Left forelimb (tissue), 1 donor: ENCODE data around the gene CDC42BPB.

ENCODE experiments used
- DNase-seq: peaks from one replicate; pipeline ENCODE4 v3.0.0-alpha.2; 2018; ENCODE audit warnings: low spot score

CDC42BPB gene

DNA sequence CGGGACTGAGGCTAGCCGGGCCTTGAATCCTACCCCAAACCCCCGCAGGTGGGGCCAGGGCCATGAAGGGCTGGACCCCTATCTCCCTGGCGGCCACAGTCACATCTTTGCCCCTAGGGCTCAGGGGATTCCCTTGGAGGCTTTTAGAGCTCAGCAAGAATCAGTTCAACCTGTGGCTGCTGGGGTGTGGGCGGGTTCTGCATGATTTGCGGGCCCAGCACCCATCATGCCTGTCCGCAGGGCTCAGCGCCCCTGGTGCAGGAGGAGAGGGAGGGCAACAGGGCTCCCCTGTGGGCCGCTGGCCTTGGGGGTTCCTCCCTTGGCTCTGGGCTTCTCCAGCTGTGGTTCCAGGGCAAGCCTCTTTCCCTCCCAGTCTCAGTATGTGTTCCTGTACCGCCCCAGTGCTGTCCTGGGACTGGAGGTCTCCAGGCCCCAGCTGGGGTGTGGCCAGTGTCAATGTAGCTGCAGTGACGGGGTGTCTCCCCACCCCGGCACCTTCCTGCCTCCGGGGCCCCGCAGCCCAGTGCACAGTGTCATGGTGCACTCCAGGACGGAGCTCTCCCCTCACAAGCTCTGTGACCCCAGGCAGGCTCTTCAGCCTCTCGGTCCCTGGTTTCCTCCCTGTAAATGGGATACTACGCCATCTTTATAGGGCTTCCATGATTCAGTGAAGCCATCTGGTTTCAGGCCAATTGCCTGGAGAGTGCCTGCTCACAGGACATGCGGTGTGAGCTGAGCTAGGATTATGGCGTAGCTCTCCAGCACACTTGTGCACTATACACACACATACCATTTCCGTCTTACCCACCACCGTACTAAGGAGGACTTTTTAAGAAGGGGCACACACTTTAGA is 16.8 kb upstream of the CDC42BPB start:
- DNase-seq, result no peak

DNA sequence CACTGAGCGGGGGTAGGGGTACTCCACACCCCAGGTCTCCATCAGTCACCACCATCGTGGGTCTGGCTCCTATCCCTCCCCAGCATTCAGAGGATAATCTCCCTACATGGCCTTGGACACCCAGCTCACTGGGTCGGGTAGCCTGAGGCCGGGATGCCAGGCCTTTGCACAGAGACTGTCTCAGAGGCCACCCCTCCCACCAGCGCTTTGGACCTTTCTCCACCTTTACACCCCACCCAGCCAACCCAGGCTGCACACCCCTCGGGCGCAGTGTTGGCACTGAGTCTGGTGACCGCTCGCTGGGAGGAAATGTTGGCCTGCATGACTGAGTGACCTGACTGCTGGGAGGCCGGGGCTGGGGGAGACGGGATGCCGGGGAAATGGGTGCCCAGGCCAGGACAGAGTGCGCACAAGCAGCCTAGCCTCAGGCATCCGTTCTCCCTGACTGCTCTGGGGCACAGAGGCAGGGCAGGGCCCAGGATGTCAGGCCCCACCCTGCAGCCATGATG is 16.1 kb upstream of the CDC42BPB start:
- DNase-seq, result no peak

DNA sequence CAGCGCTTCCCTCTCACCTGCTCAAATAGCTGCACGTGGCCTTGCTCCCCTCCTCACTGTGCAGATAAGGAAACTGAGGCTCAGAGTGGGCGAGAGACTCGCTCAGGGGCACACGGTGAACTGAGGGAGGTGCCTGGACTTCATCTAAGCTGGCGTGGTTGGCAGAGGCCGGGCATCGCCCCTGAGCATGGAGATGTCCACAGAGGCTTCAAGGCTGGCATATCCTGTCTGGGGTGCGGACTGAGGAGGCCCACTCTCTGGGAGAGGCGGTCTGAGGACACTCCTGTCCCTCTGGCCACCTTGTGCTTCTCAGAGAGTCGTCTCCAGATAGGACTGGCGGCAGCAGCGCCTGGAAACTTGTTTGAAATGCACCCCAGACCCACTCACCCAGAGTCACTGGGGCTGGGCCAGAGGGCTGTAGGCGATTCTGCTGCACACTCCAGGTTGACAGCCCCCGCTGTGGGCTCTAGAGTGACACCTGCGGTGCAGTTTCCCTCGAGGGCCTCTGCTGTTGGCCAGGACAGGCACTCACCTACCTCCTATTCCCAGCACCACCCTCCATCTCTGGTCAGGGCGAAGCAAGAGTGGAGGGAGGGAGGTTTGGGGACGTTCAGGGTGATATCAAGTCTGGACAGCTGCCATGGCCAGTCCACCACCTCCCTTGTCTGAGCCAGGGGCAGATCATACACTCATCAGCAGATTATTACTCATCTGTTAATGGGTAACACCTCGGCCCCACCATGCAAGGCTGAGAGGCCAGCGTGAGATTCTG is 15.4 kb upstream of the CDC42BPB start:
- DNase-seq, result no peak

DNA sequence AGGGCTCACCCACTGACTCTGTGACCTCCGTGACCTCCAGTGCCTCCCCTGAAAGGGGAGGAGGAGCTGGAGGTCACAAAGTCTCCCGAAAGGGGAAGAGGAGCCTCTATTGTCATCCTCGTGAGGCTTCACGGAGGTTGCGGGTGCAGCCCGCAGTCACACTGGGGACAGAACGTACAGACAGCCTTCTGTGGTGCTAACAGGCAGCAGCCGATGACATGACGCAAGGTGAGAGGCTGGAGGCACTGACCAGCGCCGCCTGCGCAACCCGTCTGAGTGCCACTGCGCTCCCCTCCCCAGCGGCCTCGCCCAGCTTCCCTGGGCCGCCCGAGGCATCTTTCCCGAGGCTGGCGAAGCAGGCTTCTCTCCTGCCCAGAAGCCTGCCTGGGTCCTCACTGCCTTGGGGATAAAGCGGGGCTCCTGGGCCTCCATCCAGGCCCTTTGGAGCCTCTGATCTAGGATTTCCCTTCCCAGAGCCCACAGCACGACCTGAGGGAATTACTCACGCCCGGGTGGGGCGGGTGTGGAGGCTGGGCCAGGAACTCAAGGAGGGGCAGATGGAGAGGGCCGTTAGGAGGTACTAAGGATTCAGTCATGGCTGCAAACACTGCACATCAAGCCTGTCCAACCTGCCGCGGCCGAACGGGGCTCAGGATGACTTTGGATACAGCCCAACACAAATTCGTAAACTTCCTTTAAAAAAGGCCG is 14.3 kb upstream of the CDC42BPB start:
- no peak for DNase-seq

DNA sequence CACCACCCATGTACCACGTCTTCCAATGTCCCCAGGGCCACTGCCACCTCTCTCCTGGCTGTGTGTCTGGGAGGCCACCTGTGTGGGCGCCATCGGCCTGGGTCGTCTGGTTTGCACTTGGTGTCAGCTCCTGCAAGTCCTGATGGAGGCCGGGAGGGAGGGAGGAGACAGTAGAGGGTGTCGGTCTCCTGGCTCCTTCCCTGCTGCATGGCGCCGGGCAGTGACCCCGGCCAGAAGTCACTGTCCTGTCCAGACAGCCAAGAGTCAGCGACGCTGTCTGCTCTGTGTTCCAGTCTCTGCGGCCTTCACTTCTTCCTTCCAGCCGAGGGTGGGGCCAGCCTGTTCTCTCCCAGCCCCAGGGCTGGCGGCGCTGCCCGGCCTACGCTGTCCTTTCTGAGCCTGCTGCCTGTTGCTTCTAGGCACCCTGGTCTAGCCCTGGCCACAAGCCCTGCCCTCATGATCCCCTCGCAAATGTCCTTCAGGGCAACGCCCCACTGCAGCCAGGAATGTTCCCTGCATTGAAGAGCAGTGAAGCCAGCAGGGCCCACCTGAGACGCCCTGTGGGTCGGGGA is 13.7 kb upstream of the CDC42BPB start:
- no peak for DNase-seq

DNA sequence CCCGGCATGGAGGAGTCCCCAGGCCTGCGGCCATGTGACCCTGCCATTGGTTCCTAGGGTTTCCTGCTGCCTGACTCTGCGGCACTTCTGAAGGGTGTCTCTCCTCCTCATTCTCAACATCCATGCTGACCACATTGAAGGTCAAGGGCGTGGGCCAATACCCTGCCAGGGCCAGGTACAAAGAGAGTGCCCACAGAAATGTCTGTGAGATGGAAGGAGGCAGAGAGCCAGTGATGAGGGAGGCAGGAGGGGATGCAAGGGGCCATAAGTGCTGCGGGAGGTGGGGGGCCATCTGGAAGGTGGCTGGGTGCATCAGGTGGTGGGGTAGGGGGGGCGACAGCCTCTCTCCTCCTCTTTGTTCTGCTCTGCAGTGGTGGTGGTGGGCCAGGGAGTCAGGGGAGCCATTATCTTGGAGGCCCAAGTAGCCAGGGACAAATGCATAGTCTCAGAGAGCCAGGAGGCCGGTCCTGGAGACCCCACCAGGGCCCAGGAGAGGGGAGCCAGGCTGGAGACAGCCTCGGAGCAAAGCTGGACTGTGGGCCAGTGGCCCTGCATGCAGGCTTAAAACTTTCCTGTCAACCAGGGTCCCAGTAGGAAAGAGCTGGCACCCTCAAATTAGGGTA is 13.0 kb upstream of the CDC42BPB start:
- no peak for DNase-seq

DNA sequence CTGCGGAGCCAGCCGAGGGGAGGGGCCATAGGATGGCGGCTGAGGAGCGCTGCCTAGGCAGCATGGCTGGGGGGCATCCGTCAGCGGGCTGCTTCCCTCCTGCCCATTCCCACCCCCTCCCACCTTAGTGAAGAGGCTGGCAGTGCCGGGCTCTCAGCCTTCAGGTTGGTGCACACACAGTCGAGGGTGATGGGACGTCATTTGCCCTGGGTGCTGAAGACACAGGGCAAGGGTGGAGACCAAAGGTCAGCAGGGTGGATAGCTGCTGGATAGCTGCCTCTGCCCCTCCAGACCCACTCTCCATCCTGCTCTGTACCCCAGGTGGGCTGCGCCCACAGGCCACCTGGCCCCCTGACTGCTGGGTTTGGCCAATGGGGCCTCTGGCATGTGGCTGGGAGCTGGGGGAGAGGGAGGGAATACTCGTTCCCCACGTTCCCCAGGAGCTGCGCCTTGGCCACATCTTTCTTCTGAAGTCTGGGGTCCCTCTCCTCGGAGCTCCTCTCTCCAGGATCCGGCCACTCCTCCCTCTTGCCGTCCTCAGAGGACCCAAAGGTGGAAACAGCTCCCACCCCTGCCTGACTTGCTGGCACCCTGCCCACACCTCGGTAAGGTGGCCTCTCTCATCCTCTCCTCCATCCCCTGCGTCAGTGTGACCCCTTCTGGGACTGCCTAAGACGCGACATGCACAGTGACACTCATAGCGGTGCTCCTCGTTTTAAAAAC is 11.2 kb upstream of the CDC42BPB start:
- no peak for DNase-seq

DNA sequence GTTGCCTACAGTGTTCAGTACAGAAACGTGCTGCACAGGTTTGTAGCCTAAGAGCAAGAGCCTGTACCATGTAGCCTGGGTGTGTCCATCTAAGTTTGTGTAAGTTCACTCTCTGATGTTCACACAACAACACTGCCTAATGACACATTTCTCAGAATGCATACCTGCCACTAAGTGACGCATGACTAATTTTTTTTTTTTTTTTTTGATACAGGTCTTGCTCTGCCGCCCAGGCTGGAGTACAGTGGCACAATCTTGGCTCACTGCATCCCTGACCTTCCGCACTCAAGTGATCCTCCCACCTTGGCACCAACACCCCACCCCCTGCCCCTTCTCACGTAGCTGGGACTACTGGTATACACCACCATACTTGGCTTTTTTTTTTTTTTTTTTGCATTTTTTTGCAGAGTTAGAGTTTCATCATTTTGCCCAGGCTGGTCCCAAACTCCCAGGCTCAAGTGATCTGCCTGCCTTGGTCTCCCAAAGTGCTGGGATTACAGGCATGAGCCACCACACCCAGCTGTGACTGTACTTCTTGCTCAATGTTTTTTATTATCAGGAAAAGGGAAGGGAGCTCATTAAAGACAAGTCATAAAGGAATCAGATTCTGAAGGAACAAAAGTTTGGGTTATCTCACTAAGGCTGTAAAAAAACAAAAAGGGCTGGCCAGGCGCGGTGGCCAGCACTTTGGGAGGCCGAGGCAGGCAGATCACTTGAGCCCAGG is 10.0 kb upstream of the CDC42BPB start:
- no peak for DNase-seq

DNA sequence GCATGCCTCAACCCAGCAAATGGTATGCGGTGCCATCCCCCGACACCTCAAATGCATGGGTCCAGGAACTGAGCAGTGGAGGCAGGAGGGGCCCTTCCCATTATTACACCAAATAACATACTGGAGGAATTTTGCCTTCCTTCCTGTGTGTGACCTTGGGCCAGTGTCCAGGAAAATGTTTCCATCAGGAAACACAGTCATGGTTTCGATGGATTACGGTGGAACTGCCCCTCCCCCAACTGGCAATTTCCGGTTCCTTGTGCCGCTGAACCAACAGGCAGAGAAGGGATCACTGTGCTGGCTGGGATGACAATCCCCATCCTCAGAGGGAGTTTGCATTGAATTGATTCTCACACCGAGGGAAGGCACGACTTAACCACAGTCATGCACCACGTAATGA is 9.1 kb upstream of the CDC42BPB start:
- no peak for DNase-seq

DNA sequence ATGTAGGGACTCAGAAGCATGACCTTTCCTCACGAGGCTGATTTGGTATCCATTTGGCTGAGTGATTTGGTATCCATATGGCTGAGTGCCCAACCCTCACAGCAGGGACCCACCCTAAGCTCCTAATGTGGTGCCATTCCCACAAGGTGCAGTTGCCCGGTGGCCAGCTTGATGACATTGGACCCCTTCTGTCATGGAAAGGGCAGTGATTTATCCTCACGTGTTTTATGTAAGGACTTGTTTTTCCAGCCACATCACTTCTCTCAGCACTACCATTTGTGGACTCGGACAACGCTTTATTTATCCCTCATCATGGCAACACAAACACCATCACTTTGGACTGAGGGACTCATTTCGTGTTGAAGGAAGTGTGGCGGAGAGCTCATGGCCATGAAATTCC is 8.5 kb upstream of the CDC42BPB start:
- no peak for DNase-seq

DNA sequence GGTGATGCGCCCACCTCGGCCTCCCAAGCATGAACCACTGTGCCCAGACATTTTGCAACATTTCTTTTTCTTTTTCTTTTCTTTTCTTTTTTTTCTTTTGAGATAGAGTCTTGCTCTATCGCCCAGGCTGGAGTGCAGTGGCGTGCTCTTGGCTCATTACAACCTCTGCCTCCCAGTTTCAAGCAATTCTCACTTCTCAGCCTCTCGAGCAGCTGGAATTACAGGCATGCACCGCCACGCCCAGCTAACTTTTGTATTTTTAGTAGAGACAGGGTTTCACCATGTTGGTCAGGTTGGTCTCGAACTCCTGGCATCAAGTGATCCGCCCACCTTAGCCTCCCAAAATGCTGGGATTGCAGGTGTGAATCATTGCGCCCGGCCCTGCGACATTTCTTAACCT is 7.6 kb upstream of the CDC42BPB start:
- DNase-seq, result no peak

DNA sequence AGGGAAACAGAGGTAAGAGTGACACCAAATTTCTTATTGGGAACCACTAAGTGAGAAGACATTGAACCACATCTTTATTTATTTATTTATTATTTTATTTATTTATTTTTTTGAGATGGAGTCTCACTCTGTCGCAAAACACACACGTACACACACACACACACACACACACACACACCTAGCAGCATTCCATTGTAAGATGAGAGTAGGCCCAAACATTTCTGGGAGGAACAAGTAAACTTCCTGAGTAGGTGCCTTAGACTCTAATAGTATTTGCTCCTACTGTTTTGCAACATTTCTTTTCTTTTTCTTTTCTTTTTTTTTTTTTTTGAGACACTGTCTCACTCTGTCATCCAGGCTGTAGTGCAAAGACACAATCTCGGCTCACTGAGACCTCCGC is 7.1 kb upstream of the CDC42BPB start:
- no peak for DNase-seq

DNA sequence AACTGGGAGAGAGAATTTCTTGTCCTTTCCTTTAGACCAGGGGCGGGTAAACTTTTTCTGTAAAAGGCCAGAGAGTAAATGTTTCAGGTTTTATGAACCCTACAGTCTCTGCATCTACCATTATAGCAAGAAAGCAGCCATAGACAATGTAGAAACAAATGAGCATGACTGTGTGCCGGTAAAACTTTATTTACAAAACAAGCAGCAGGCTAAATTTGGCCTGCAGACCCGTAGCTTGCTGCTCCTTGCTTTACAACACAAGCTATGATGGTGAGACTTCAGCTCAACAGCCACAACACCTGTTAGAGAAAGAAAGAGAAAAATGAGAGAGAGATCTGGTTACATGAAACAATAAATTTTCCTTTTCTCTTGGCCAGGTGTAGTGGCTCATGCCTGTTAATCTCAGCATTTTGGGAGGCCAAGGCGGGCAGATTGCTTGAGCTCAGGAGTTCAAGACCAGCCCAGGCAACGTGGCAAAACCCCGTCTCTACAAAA is 4.2 kb upstream of the CDC42BPB start:
- DNase-seq, result no peak

DNA sequence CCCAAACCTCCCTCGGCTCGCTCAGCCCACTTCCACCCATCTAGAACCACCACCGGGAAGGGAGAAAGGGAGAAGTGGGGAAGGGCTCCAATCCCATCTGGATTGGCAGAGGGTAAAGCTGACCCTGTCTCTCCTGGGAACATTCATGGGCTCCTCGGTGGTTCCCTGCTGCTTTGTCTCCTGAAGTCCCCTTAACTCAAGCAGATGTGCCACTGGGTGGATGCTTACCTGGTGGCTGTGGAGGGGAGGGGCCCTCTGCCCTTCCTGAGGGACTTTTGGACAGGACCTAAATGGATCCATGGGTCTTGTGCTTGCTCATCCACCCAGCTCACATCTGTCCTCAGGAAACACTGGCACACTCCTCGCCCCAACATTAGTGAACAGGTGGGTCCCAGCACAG is 2.2 kb upstream of the CDC42BPB start:
- DNase-seq, result no peak

DNA sequence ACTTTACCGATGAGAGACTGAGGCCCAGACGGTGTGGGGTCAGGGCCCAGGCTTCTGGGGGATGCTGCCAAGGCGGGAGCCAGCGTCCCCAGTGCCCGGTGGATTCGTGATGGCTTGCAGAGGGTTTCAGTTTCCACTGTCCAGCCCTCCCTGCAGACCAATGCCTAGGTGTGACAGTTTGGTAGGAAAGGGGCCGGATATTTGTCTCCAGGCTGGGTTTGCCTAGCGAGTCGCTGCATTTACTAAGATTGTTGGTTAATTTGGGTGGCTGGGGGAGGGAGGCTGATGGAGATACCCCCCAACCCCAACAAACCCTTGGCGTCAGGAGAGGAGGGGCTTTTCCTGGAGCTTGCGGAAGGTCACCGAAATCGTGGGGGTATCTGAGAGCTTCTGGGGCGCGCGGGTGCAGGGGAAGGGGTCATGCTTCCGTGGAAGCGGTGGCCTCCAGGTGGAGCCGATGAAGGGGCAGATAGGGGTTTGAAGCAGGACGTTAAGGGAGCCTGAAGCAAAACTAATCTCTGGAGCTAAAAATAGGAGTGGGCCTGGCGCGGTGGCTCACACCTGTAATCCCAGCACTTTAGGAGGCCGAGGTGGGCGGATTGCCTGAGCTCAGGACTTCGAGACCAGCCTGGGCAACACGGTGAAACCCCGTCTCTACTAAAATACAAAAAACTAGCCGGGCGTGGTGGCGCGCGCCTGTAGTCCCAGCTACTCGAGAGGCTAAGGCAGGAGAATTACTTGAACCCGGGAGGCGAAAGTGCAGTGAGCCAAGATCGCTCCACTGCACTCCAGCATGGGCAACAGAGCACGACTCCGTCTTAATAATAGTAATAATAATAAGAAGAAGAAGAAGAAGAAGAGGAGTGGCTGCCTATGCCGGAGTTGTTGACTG is 1.1 kb upstream of the CDC42BPB start:
- no peak for DNase-seq

DNA sequence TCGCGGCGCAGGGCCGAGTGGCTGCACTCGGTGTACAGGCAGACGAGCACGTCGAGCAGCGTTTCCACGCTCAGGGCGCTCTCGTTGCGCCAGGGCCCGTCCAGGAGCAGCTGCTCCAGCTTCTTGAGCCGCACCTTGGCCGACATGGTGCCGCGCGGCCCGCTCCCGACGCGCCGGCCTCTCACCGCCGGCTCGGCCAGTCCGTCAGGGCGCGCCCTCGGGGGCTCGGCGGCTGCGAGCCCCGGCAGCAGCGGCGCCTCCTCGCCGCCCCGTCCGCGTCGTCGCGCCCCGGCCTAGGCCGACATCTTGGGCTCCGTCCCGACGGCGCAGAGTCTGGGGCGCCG is 349 bp downstream of the CDC42BPB start:
- DNase-seq, result no peak

DNA sequence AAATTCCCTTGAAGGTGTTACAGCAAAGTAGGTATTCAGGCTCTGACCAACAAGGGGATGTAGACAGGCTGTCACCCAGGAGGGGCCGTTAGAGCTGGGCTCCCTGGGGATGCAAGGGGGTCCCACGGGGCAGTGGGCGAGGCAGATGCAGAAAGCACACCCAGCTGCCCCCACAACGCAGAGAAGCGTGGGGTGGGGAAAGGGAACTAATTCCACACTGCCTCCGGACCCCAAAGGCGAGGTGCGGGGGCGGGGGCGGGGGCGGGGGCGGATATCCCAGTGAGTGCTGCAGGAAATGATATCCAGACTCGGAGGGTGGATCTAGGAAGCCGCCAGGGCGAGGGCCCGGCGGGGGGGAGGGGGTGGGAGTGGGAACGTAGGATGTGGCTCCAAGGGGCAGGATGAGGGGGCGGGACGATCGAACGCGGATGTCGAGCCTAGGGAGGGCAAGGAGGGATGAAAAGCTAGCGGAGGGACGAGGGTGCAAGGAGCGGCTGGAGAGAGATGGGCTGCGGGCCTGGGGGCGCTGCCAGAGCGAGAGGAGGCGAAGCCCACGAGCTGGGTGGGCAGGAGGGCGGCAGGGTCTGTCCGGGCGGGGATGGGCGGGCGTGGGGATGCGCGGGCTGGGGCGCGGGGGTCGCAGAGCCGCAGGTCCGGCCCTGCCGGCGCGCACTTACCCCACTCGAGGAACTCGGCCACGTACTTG is 874 bp downstream of the CDC42BPB start:
- DNase-seq, result peak; percentile 82

DNA sequence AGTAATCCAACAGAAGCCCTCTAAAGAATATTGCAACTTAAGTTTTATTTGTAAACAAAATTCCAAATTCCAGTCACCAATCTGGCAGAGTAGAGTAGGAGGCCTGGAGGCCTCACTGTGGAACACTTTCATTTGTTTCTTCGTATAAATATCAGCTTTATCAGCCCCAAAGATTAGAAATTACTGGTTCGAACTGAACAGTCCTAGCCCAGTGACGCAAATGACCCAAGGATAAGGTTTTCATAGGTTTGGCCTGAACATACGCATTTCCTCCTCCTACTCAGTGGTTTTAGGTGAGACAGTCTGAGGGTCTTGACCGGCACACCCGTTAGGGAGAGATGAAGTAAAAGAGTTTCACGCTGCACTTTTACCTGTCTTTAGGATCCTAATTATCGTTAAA is 1.7 kb downstream of the CDC42BPB start:
- DNase-seq, result no peak

DNA sequence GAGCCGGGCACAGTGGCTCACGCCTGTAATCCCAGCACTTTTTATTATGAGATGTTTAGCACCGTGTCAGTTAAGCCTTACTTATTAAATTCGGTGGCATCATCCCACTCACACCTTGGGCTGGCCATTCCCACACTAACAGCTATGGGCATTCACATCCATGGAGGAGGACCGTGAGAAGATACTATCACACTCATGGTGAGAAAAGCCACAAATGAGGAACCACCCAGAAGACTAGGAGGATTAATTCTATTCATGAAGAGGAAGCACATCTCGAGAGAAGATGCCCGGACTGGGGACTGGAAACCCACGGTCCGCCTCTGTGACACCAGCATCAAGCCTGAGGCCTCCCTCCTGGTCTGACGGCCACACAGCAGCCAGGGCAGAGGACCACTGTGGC is 4.9 kb downstream of the CDC42BPB start:
- no peak for DNase-seq
